Measurements from ENCODE around the gene PTPRCAP. TPM values are rescaled to one million over a fixed set of nuclear protein-coding genes. Genes with fewer than 3 reads are reported as not detected.

Gene PTPRCAP
- total RNA-seq, 1 experiment from 2014 or later: 1.7 TPM

DNA sequence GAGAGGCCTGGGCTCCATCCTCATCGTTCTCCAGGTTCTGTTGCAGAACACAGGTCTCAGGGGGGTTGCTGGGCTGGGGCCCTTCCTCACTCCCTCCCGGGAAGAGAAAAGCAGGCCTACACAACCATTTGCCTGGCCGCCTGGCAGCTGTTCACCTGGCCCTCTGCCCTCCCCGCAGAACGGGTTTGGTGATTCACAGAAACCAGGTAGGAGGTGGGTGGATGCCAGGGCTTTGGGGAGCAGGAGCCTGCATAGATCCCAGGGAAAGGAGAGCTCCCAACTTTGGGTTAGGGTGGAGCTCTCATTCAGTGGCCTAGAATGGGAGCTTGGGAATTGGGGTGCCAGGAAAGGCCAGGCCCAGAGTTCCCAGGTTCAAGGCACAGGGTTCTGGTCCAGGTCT lies 30.6 kb upstream of the PTPRCAP start:
- no peak overlapping the region for H4K5ac ChIP-seq (ENCODE audit: insufficient read length, low read depth, low read length)
- no peak overlapping the region for H2BK15ac ChIP-seq (ENCODE audit: low read depth, low read length)
- no peak overlapping the region for H2BK12ac ChIP-seq (ENCODE audit: insufficient read length, low read depth, low read length)
- Mint-ChIP-seq H3K27me3 (ENCODE audit: low read depth) (peaks cover 6% of the 10 kb centered on the region), H3K4me3 (peak overlapping the region; percentile 87 to 90), H3K9me3 (no peaks in the 10 kb centered on the region), H3K27ac (peak overlapping the region; percentile 63 to 95 (median 80); a peak in 4 of 7 replicates), H3K4me1 (peaks cover 20 to 25% of the 10 kb centered on the region in 2 experiments), H3K36me3 (ENCODE audit: insufficient read depth in 1 of 3, low read depth in 3 of 3) (peaks cover 0 to 4% (median 0%) of the 10 kb centered on the region in 3 experiments; a peak in 2 of 7 replicates)
- no peaks in the 10 kb centered on the region for H3K9me3 ChIP-seq (ENCODE audit: control insufficient read depth, low read depth, low read length)
- H4K20me1 ChIP-seq (ENCODE audit: control insufficient read depth, insufficient read depth, insufficient read length): no peaks in the 10 kb centered on the region
- no peak overlapping the region for H3K14ac ChIP-seq (ENCODE audit: insufficient read depth, low read length)
- H4K8ac ChIP-seq (replicated peaks; ENCODE audit: insufficient read length, low read depth, low read length): no peak overlapping the region
- H3K18ac ChIP-seq (ENCODE audit: insufficient read length, low read depth, low read length): no peak overlapping the region
- H3K4me1 ChIP-seq (ENCODE audit: insufficient read depth, low read length): no peaks in the 10 kb centered on the region; the same call in 1 of the 2 replicates
- no peak overlapping the region for H3K56ac ChIP-seq (ENCODE audit: insufficient read length, low read depth, low read length)
- no peak overlapping the region for H3K27ac ChIP-seq (ENCODE audit: insufficient read length, low read depth, low read length)
- H2BK5ac ChIP-seq (ENCODE audit: insufficient read length, low read length): no peak overlapping the region
- no peaks in the 10 kb centered on the region for H3K79me1 ChIP-seq (ENCODE audit: insufficient read depth, low read depth, low read length, poor library complexity, severe bottlenecking)
- H3K23ac ChIP-seq (ENCODE audit: insufficient read length, low read depth, low read length): no peak overlapping the region
- no peak overlapping the region for H2AK5ac ChIP-seq (ENCODE audit: insufficient read length, low read length)
- H4K91ac ChIP-seq (ENCODE audit: insufficient read length, low read depth, low read length): no peak overlapping the region
- DNase-seq: no peak
- TF ChIP-seq, protein P1, sequence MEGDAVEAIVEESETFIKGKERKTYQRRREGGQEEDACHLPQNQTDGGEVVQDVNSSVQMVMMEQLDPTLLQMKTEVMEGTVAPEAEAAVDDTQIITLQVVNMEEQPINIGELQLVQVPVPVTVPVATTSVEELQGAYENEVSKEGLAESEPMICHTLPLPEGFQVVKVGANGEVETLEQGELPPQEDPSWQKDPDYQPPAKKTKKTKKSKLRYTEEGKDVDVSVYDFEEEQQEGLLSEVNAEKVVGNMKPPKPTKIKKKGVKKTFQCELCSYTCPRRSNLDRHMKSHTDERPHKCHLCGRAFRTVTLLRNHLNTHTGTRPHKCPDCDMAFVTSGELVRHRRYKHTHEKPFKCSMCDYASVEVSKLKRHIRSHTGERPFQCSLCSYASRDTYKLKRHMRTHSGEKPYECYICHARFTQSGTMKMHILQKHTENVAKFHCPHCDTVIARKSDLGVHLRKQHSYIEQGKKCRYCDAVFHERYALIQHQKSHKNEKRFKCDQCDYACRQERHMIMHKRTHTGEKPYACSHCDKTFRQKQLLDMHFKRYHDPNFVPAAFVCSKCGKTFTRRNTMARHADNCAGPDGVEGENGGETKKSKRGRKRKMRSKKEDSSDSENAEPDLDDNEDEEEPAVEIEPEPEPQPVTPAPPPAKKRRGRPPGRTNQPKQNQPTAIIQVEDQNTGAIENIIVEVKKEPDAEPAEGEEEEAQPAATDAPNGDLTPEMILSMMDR (conservative IDR thresholded peaks at IDR 0.05): no peak
- peak overlapping the region; percentile 43 for H3K9ac ChIP-seq (ENCODE audit: extremely low read depth, insufficient read length, low read length)
- no peaks in the 10 kb centered on the region for H3K79me2 ChIP-seq (ENCODE audit: insufficient read depth, low read length)
- no peak overlapping the region for H2AFZ ChIP-seq (ENCODE audit: low read length)
- peak overlapping the region; percentile 67 for H3K4me2 ChIP-seq (ENCODE audit: insufficient read depth, insufficient read length, low read length)
- peaks cover 3% of the 10 kb centered on the region; the same call in 1 of the 2 replicates for H3K27me3 ChIP-seq (ENCODE audit: insufficient read depth, low read length)
- H3K23me2 ChIP-seq (ENCODE audit: insufficient read length, low read depth, low read length, poor library complexity, severe bottlenecking): peaks cover 12% of the 10 kb centered on the region
- no peak overlapping the region for H3T11ph ChIP-seq (ENCODE audit: low read length)
- H2BK120ac ChIP-seq (ENCODE audit: low read depth, low read length, poor library complexity, severe bottlenecking): no peak overlapping the region
- WGBS (ENCODE audit: extremely low coverage, insufficient read length, low lambda C conversion rate): no CpG with 5 or more reads among the region's 5 CpGs
- H2BK20ac ChIP-seq (ENCODE audit: low read depth, low read length, poor library complexity, severe bottlenecking): no peak overlapping the region
- no peak overlapping the region for H3K4ac ChIP-seq (ENCODE audit: low read depth, low read length)
